Body of pancreas (tissue), 4 donors: ENCODE measurements around the gene CDH4. TPM values are rescaled to one million over a fixed set of nuclear protein-coding genes. Genes with fewer than 3 reads are reported as not detected.

ENCODE experiments used
- ATAC-seq: fragments of 150-250 bp; one replicate; pipeline ENCODE4 v1.9.1; 2016
- DNase-seq, 4 donors: peaks; one replicate each; pipeline ENCODE4 v3.0.0-alpha.2; 2019
- H3K27ac ChIP-seq, 4 donors: fragments of 200-600 bp; sonication (generic); 1 replicate in 3 of 4; 2 replicates in 1 of 4; pipeline versions ENCODE4 v1.5.1 to v1.6.1; 2016 to 2019; ENCODE audit warnings: mild to moderate bottlenecking in 1 of 4, mixed read lengths in 1 of 4, moderate library complexity in 1 of 4
- H3K27me3 ChIP-seq, 2 donors: fragments of 200-600 bp; sonication (generic); one replicate each; pipeline ENCODE4 v1.6.0; 2016; ENCODE audit warnings: mild to moderate bottlenecking in 1 of 2
- H3K36me3 ChIP-seq, 2 donors: fragments of 200-600 bp; sonication (generic); replicated peaks in 1 of 2; 2 replicates each; pipeline ENCODE4 v1.5.1; 2016; ENCODE audit warnings: low read depth in 2 of 2; ENCODE audit not compliant: insufficient read depth in 1 of 2
- H3K4me1 ChIP-seq: fragments of 200-600 bp; sonication (generic); one replicate; pipeline ENCODE4 v1.6.0; 2016
- H3K4me3 ChIP-seq, 2 donors: fragments of 200-600 bp; sonication (generic); 1 replicate in 1 of 2; 2 replicates in 1 of 2; pipeline ENCODE4 v1.5.1; 2016 to 2019
- H3K9me3 ChIP-seq, 3 donors: fragments of 200-600 bp; sonication (generic); 1 replicate in 2 of 3; 2 replicates in 1 of 3; pipeline ENCODE4 v1.5.1; 2016
- CTCF ChIP-seq, 7 experiments: fragments of 450-650 bp in 4 of 7; fragments of 200-600 bp in 3 of 7; sonication (generic) in 3 of 7; IDR thresholded peaks; one replicate each; pipeline ENCODE4 v1.5.1; 2016 to 2019; ENCODE audit warnings: antibody characterized with exemption in 7 of 7
- POLR2A ChIP-seq, 3 donors: fragments of 450-650 bp; IDR thresholded peaks; one replicate each; pipeline ENCODE4 v1.6.1; 2016; ENCODE audit warnings: antibody characterized with exemption in 3 of 3, mild to moderate bottlenecking in 2 of 3
- WGBS, 2 donors: methylation state at CpG; one replicate each; pipeline ENCODE4 v1.1.5; 2017; 5-methylcytosine and 5-hydroxymethylcytosine counted together
- intact Hi-C: fragments of 100-400 bp; cut with DNase I; formaldehyde crosslinking; loops from one replicate; pipeline ENCODE4 v1.15.1; 2023
- total RNA-seq, 2 donors: library from RNA; depleted of rRNA; stranded (reverse); fragments of >200 nt; gene quantifications; one replicate each; pipeline ENCODE4 v1.1.0, GENCODE V29; 2016

The CDH4 gene
- total RNA-seq, 2 donors from 2014 or later: 0.33 to 0.52 TPM

GRCh38 chr20:61804752-61805295, 552.8 kb downstream of the CDH4 start:
- 80 to 81% methylated on average over 5 to 13 of the region's 13 CpGs for WGBS, 2 donors
- no peak for TF ChIP-seq CTCF (IDR thresholded peaks at IDR 0.05)
- TF ChIP-seq POLR2A (IDR thresholded peaks at IDR 0.05): no peak
- H3K9me3 ChIP-seq: no peaks in the 10 kb centered on the region
- ATAC-seq (no peak), DNase-seq (no peak)
- H3K36me3 ChIP-seq: no peaks in the 10 kb centered on the region
- H3K27ac ChIP-seq: no peak overlapping the region
- intact Hi-C loops: no loop called here
- no peaks in the 10 kb centered on the region for H3K27me3 ChIP-seq
- no peak overlapping the region for H3K4me3 ChIP-seq
- peaks cover 8% of the 10 kb centered on the region for H3K4me1 ChIP-seq

GRCh38 chr20:61805365-61805764, 553.3 kb downstream of the CDH4 start:
- intact Hi-C loops: no loop called here
- WGBS, 2 donors: 61 to 83% methylated on average over 2 to 11 of the region's 12 CpGs
- Histone ChIP-seq H3K36me3 (no peaks in the 10 kb centered on the region), H3K27ac (no peak overlapping the region), H3K27me3 (no peaks in the 10 kb centered on the region), H3K4me1 (peaks cover 8% of the 10 kb centered on the region), H3K4me3 (no peak overlapping the region), H3K9me3 (no peaks in the 10 kb centered on the region)
- TF ChIP-seq CTCF (IDR thresholded peaks at IDR 0.05) (no peak), POLR2A (IDR thresholded peaks at IDR 0.05) (no peak)
- ATAC-seq (no peak), DNase-seq (no peak)

- peaks cover 8% of the 10 kb centered on the region for H3K4me1 ChIP-seq
- no peaks in the 10 kb centered on the region for H3K36me3 ChIP-seq
- intact Hi-C loops: no loop called here
- ATAC-seq: no peak
- H3K27me3 ChIP-seq: no peaks in the 10 kb centered on the region
- no peaks in the 10 kb centered on the region for H3K9me3 ChIP-seq
- TF ChIP-seq CTCF (IDR thresholded peaks at IDR 0.05): no peak
- TF ChIP-seq POLR2A (IDR thresholded peaks at IDR 0.05): no peak
- H3K4me3 ChIP-seq: no peak overlapping the region
- 74 to 78% methylated on average over 7 to 8 of the region's 8 CpGs for WGBS, 2 donors
- no peak overlapping the region for H3K27ac ChIP-seq
- no peak for DNase-seq
Measured at GRCh38 chr20:61805781-61806180, 553.7 kb downstream of the CDH4 start.

- peaks cover 8% of the 10 kb centered on the region for H3K4me1 ChIP-seq
- ATAC-seq (no peak), DNase-seq (no peak)
- 86 to 98% methylated on average over 6 to 15 of the region's 16 CpGs for WGBS, 2 donors
- H3K4me3 ChIP-seq: no peak overlapping the region
- H3K36me3 ChIP-seq: no peaks in the 10 kb centered on the region
- no peaks in the 10 kb centered on the region for H3K9me3 ChIP-seq
- H3K27me3 ChIP-seq: no peaks in the 10 kb centered on the region
- H3K27ac ChIP-seq: no peak overlapping the region
- no peak for TF ChIP-seq POLR2A (IDR thresholded peaks at IDR 0.05)
- TF ChIP-seq CTCF (IDR thresholded peaks at IDR 0.05): no peak
- intact Hi-C loops: no loop called here
Measured at GRCh38 chr20:61806314-61806713, 554.3 kb downstream of the CDH4 start.

GRCh38 chr20:61806995-61807394, 554.9 kb downstream of the CDH4 start:
- H3K36me3 ChIP-seq: no peaks in the 10 kb centered on the region
- H3K27me3 ChIP-seq: no peaks in the 10 kb centered on the region
- H3K4me3 ChIP-seq: no peak overlapping the region
- no peaks in the 10 kb centered on the region for H3K9me3 ChIP-seq
- TF ChIP-seq POLR2A (IDR thresholded peaks at IDR 0.05) (no peak), CTCF (IDR thresholded peaks at IDR 0.05) (no peak)
- 71 to 100% methylated on average over 1 to 6 of the region's 7 CpGs for WGBS, 2 donors
- intact Hi-C loops: no loop called here
- ATAC-seq: no peak
- H3K4me1 ChIP-seq: peaks cover 8% of the 10 kb centered on the region
- H3K27ac ChIP-seq: no peak overlapping the region
- no peak for DNase-seq
